ENCODE results near the gene RNF183.
"Not testable (repeated sequence)": the region's sequence is repeated elsewhere in the genome, so short reads cannot be mapped to it uniquely, and the experiment has no call there.

RNF183 gene

DNA sequence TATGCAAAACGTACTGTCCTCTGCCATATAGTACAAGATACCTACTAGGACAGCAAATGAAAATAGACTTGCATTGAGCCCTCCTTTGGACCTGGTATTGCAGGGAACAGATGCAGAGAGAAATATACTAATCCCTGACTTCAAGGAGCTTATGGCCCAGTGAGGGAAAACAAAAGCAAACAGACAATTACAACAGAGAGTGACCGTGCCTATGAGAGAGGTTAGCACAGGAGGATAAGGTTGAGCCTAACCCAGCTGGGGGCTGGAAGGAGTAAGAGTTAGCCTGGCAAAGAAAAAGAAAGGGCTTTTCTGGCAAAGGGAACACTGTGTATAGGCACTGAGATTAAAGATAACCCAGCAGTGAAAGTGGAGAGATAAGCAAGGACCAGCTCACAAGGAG is 33.3 kb downstream of the RNF183 start:
- DNase-seq: no peak

DNA sequence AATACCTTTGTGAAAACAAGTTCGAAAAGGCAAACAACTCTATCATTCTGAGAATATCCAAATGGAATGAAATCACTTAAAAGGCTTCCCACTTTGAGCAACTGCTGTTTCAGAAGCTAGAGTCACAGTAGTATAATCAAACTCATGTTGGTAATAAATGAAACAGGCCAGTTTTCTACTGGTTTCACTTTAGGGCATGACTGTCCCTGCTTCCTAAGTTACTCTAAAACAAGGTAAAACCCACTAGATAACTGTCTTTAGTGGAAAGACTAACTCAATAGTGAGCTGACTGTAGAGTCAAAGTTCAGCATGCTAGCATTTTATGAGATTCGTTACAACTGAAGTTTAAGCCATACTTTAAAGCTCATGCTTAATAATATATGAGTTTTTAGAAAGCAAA is 33.8 kb downstream of the RNF183 start:
- no peak for DNase-seq

DNA sequence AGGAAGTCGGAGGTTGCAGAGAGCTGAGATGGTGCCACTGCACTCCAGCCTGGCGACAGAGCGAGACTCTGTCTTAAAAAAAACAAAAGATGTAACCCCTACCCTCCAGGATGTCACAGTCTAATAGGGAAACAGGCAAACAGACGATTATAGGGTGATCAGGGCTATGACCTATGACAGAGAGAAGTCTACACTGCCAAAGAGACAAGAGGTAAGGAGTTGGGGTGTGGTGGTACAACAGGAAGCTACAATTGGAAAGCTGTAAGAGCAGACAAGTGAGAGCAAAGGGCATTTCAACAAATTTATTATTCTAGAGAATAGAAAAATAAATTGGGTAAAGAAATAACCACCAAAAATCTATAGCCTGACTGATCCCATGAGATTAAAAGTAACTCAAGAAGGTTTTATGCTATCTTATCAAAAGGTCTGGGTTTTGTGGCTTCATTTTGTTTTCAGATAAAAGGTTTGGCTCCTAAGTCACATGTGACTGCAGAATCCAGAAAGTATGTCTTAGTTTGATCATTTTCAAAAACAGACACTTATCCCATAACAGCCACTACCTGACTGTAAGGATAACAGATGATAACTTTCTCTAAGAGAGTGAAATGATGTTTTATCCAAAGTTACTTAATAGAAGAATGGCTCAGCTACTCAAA is 35.1 kb downstream of the RNF183 start:
- DNase-seq: no peak

DNA sequence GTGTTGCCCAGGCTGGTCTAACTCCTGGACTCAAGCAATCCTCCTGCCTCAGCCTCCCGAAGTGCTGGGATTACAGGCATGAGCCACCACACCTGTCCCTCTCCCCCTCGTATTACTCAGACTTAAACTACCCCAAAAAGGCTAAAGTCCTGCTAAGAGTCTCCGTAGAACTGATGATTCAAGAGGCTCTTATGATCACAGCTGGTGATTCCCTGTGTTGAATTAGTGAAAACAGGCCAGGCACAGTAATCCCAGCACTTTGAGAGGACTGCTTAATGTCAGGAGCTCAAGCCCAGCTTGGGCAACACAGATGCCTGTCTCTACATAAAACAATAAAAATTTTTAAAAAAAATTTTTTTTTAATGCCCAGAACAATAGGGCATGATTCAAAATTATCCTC is 37.0 kb downstream of the RNF183 start:
- DNase-seq: no peak

DNA sequence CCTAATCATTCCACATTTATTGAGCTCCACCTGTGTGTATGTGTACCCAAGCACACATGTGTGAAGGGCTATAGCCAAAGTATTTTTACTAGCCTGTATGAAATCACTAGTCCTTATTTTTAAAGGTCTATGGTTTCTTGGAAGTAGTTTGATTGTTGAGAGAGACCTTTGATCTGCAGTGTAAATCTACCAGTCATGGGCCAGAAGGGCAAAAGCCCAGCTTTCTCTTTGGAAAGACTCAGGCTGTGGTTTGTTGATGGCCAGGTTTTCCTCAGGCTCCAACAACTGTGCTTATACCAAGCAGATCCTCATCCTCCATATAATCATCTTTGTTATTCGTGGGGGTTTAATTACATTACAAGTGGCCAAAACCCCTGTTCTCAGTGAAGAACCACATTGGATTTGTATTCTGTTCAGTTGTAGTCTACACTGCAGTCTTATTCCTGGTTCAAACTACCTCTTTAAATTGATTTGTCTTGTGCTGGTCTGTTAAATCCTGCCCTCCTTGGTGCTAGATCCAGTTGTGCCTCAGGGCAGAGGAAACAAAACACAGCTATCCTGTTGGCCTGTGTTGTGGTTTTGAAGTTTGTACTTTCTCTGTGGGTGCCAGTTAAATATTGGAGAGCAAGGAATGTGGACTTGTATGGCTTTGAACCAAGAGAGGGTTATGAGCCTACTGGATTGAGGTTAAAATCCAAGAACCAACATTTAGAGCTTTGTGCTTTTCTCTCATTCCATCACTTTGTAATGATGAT is 41.1 kb downstream of the RNF183 start:
- peak; percentile 21 for DNase-seq

DNA sequence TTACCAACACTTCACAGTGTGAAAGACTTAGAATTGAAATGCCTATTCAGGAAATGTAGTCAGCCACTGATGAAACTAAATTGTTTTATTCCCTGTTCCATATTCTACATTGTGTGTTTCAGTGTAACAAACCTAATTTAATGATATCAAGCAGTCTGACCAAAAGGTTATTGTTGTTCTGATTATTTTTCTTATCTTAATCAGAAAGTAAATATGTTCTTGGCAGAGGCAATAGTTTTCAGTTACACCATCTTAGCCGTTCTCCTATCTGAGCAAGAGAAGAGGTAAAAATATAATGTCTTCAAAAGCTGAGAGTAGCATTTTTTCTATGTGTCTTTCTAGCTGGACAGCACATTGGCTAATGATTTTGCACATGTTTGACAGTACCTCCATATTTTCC is 44.9 kb downstream of the RNF183 start:
- DNase-seq: no peak

DNA sequence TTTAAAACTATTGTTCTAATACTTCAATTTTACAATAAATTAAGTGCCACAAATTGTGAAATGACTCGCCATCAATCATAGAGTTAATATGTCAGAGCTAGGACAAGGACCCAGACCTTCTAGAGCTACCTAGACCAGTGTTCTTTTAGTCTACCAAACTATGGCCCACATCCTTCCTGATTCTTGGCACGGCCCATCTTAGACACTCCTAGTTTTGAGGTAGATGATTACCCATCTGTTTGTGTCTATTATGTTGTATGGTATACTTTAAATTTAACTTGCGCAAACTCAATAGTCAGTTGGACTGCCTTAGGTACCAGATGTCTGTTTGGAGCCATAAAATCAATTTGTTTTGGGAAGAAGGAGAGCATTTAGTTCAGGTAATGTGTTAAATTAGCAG is 45.3 kb downstream of the RNF183 start:
- DNase-seq: no peak

DNA sequence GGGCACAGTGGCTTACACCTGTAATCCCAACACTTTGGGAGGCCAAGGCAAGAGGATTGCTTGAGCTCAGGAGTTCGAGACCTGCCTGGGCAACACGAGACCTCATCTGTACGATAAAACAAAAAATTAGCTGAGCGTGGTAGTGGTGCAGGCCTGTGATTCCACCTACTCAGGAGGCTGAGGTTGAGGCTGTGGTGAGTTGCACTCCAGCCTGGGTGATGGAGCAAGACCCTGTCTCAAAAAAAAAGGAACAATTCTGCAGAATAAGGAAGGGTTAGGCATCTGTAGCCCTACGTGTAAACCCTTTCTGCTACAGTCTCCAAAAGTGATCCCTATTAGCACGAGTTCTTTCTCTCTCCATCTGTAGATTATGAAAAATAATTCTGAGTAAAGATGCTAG is 47.7 kb downstream of the RNF183 start:
- no peak for DNase-seq

DNA sequence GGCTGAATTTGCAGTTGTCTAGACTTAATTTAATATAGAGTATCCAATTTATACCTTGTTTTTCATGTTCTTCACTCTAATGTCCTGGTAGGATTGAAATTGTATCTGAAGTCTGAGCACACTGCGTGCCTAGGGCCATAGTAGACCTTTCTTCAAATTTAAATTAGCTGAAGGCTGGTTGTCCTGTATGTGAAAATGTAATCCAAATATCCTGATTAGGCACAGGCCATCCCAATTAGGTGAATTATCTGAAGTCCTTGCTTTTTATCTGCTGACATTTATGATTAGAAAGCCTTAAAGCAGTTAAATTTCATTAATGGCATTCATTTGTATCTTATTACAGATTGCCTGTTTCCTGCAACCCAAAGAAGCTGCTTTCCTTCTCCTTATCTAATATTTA is 48.2 kb downstream of the RNF183 start:
- DNase-seq: no peak

DNA sequence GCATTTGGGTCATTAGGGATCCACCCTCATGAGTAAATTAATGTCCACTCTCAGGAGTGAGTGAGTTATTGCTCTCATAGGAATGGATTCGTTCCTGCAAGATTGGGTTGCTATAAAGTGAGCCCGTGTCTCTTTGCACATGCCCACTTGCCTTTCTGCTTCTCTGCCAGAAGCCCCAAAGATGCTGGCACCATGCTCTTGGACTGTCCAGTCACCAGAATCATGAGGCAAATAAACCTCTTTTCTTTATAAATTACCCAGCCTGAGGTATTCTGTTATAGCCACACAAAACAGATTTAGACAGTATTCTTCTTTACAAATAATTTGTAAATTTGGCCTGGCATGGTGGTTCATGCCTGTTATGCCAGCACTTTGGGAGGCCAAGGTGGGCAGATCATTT is 52.4 kb downstream of the RNF183 start:
- DNase-seq: no peak

DNA sequence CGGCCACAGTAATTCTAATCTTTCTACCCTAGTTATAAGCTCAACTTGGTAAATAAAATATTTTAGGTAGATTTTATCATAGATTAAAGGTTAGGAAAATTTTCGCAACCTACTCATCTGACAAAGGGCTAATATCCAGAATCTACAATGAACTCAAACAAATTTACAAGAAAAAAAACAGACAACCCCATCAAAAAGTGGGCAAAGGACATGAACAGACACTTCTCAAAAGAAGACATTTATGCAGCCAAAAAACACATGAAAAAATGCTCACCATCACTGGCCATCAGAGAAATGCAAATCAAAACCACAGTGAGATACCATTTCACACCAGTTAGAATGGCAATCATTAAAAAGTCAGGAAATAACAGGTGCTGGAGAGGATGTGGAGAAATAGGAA is 53.5 kb downstream of the RNF183 start:
- not testable (repeated sequence) for DNase-seq

DNA sequence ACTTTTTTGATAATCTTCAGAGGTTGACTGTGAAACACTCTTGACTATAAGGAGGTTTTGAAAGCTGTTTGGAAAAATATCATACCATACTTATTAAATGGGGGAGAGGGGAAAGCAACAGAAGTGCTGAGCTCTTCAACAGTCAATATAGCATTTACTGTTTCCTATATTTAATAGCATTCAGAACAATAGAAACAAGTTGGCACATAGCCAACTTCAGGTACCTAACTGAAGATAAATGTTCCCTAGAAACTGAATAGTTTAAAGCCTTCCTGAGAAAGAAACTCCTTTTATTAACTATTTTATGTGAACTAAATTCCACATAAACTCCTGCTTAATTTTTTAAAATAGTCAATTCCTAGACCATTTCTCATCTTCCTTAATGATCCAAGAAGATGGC is 55.5 kb downstream of the RNF183 start:
- no peak for DNase-seq
